Neural progenitor cell (in vitro differentiated cells): ENCODE measurements around the gene PTPN14.

Experiments used
- EZH2 ChIP-seq: fragments of 200-600 bp; sonication (generic); IDR thresholded peaks from 2 replicates; pipeline ENCODE4 v1.6.1; 2017; ENCODE audit warnings: antibody characterized with exemption, mild to moderate bottlenecking, moderate library complexity
- TF ChIP-seq, protein P1 (sequence below): fragments of 200-600 bp; sonication (generic); IDR thresholded peaks from 2 replicates; pipeline ENCODE4 v1.5.1; 2017; ENCODE audit warnings: antibody characterized with exemption, mild to moderate bottlenecking

DNA sequence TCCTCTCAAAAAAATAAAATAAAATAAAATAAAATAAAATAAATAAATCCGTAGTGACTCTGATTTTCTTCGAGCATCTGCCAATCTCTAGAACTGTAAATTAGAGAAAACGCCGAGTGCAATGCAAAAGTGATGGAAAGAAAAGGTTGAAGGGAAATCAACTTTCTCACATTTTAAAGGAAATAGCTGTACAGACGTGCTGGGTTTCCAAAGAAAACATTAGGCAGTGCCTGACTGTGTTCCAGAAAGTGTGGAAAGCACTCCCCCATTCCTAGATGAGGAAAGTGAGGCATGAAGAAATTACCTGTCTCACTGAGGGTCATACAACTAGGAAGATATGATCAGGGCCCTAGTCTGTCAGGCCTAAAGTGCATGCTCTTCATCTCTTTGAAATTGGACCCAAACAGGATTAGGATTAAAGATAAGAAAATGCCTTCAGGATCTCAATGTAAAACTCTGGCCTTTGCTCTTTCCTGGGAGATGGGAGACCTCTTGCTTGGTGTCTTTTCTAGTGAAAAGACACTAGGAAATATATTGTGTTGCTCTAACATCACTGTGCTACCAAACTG is 1.8 kb upstream of the PTPN14 start:
- TF ChIP-seq, protein P1, sequence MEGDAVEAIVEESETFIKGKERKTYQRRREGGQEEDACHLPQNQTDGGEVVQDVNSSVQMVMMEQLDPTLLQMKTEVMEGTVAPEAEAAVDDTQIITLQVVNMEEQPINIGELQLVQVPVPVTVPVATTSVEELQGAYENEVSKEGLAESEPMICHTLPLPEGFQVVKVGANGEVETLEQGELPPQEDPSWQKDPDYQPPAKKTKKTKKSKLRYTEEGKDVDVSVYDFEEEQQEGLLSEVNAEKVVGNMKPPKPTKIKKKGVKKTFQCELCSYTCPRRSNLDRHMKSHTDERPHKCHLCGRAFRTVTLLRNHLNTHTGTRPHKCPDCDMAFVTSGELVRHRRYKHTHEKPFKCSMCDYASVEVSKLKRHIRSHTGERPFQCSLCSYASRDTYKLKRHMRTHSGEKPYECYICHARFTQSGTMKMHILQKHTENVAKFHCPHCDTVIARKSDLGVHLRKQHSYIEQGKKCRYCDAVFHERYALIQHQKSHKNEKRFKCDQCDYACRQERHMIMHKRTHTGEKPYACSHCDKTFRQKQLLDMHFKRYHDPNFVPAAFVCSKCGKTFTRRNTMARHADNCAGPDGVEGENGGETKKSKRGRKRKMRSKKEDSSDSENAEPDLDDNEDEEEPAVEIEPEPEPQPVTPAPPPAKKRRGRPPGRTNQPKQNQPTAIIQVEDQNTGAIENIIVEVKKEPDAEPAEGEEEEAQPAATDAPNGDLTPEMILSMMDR: no peak
- TF ChIP-seq EZH2: no peak
